SIG-M5 treated with dmso at 0.1 percent for 504 hours (cell line): ENCODE results near the gene TBX10.

Source experiments
- DNase-seq: peaks from one replicate; lab custom pipeline; 2025; ENCODE audit not compliant: unreplicated experiment; lab: John Stamatoyannopoulos, UW

TBX10 gene

DNA sequence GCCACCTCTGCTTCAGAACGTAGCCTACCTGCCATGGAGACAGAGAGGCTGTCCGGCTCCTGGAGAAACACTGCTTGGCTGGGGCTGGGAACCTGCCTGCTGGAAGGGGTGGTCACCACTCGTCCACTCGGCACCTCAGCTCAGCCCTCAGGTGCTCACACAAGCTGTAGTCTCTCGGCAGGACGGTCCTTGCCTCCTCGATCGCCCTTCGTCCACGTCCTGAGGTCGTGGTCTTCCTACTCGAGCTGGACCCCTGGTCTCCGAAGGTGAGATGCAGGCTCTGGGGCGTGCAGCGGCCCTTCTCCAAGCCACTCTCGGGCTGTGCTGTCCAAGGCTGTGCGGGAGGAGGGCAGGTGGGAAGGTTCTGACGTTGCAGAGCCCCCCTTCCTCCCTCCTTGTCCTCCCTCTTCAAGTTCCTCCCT is at the start of gene TBX10:
TBX10 (minus strand) TSS at position 326 of the 422 bp plus-strand sequence; CDS start at position 35, 291 bp downstream.
- DNase-seq = no peak

DNA sequence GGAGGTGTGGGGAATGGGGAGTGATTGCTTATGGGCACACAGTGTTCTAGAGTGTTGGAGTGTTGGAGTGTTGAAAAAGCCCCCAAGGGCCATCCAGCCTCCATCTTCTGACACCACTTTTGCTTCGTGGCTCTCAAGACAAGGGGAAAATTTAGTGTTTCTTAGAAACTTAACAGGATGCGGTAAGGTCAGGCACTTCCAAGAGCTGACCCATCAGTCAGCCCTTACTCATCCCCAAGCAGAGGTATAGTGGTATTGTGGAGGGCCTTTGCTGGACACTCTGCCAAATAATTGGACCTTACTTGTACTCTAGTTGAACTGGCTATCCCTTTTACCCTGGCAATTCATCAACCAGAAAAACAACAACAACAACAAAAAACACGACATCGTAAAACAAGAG is 49.6 kb upstream of the TBX10 start:
- no peak for DNase-seq

DNA sequence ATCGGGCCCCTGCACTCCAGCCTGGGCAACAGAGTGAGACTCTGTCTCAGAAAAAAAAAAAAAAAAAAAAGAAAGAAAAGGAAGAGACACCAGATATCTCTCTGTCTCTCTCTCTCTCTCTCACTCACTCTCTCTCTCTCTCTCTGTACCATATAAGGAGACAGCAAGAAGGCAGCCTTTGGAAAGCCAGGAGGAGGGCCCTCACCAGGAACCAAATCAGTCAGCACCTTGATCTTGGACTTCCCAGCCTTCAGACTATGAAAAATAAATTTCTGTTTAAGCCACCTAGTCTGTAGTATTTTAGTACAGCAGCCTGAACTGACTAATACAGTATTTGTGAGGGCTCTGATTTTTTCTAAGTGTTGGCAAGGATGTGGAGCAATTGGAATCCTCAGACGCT is 48.4 kb upstream of the TBX10 start:
- DNase-seq = no peak

DNA sequence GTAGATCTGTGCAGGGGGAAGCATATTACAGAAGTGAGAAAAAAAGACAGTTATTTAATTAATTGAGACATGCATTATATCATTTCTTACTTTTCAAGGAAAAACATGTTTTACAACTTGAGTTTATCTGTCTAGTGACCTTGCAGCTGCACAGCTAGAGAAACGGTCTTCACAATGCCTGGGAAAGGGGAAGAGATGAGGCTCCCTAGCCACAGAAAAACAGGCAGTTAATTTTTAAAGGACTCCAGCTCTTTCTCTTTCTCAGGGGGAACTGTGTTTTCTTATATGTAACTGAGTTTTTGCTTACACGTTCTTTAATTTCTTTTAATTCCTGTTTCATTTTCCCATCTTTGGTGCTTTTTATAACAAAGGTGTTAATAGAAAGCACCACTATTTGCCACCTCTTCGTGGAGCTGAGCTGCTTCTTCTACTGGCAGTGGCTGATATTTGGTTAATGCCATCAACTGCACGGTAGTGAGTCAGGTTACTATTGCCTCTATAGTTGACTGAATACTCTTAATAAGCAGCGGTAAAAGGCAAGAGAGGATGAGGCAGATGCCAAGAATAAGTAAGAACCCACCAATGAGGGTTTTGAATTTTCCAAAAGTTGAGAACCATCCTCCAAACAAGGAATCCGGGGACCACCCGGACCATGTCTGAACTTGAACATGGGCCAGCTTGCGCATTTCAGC is 46.2 kb upstream of the TBX10 start:
- DNase-seq = peak; percentile 19

DNA sequence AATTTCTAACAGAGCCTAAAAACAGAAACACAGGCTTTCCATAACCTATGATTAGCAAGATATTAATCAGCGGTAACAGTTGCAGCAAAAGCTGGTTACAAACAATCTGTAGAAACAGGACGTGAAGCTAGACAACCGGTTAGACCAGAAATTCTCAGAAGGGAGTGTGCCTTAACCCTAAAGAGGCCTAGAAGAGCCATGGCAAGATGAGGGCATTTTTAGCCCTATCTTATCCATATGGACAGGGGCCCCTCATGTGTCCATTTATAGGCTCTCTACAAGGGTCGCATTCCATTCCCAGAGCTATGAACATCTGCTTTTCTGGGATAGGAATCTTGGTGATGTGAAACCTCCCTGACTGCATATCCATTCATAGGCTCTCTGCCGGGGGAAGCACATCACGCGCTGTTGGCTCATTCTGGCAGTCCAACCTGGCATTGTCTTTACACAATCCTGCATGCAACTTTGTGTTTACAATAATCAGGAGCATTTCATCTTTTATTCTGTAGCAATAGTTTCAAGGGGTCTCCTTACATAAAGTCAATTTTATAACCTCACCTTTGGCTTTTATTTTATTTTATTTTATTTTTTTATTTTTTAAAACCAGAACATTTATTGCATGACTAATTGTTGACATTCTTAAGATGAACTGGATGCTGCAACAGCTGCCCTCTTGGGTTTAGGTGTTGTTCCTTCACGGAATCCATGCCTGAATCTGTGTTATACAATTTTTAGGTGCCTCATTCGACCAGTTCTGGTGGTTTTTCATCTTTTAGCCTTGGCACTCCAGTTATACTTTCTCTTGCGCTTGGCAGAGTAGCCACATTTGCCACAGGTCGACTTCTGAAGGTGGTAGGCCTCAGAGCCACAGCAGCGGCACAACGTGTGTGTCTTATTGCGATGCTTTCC is 42.8 kb upstream of the TBX10 start:
- peak; percentile 9 for DNase-seq

DNA sequence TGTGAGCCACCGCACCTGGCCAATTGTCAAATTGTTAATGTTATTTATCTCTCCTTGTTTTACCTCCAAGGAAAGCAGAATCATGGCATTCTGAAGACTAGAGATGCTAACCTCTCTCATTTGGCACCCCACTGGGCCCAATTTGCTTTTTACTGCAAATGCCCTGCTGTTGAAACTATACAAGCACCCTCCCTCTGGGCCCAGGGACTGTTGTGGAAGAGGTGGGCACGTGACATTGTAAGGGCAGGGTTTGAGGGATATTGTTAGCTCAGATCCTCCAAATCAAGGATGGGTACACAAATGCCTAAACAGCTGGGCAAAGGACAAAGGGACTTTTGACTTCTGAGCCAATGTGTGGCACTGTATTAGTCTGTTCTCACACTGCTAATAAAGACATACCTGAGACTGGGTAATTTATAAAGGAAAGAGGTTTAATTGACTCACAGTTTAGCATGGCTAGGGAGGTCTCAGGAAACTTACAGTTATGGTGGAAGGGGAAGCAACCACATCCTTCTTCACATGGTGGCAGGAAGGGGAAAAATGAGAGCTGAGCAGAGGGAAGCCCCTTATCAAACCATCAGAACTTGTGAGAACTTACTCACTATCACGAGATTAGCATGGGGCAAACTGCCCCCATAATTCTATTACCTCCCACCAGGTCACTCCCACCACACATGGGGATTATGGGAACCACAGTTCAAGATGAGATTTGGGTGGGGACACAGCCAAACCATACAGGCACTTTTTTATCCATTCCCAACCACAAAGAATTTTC is 41.3 kb upstream of the TBX10 start:
- DNase-seq = no peak

DNA sequence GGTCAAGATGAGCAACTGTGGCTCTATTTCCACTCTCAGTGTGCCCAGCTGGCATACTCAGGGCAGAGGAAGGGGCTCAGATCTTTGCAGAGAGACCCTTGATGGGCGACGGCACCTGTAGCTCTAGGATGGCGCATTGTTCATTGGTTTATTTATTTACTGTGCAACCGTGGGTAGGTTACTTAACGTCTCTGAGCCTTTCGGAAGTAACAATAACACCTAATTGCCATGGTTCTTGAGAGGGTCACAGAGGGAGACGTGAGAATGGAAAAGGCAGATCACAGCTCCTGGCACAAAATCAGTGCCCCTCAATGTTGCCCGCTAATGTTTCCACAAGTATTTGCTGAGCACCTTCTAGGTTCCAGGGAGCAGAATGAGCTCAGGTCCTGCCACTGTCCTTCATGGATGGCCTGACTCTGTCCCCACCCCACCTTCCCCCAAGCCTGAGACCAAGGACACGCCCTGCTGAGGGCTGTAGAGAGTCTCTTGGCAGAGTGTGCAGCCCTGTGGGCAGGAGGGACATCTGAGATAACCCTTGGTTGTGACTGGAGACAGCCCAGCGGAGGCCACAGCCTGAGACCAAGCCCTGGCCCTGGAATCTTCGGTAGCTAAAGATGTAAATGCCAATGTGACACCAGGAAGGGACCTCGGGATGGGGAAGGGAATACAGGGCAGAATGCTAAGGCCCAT is 35.6 kb upstream of the TBX10 start:
- no peak for DNase-seq

GRCh38 chr11:67674442-67674871 is 34.9 kb upstream of the TBX10 start, which contains the start of gene ALDH3B2:
Gene ALDH3B2, minus strand, starts transcription at chr11:67674623. Its CDS starts 7,688 bp downstream, at chr11:67666935.
- DNase-seq = peak; percentile 62

DNA sequence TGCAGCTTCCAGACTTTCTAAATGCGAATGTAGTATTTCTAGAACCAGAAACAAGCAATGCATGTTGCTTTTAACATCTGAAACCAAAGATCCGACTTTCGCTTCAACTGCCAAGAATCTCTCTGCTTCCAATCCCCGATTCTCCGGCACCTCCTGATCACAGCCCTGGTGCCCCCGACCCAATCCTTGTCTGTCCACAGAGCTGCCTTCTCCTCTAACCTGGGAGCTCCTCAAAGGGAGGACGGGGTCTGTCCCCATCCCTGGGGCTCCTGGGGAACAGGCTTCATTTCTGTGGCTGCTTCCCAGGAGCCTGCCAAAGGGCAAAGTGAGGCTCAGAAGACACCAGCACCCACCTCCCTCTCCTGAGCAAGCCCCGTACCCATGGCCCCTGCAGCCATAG is 34.3 kb upstream of the TBX10 start:
- DNase-seq = no peak

DNA sequence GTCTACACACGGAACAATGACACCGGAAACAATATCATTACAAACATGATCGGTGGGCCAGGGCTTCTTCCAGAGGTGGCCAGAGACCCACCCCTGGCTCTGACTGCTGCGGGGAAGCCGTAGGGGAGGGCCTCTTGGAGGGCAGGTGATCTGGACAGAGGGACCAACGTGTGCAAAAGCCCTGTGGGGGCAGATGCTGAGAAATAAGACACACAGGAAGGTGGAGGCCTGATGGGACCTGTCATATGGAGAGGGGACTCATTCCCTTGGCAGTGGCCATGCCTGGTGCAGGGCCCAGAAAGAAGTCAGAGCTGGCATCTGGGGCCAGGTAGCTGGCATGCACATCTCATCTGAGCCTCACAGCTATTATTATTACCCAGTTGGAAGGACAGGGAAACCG is 33.8 kb upstream of the TBX10 start:
- DNase-seq = no peak

DNA sequence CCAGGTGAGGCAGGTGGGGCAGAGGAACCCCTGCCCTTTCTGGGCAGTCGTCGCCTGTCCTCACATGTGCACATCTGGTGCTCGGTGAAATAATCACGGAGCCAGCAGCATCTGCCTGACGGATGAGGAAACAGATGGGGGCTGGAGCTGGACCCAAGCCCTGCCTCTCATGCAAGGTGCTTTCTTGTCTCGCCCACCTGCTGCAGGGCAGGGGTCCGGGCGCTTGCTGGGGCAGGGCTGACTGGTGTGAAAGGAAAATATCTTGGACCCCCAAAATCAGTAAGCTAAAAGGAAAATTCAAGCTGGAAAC is 31.6 kb upstream of the TBX10 start:
- no peak for DNase-seq

DNA sequence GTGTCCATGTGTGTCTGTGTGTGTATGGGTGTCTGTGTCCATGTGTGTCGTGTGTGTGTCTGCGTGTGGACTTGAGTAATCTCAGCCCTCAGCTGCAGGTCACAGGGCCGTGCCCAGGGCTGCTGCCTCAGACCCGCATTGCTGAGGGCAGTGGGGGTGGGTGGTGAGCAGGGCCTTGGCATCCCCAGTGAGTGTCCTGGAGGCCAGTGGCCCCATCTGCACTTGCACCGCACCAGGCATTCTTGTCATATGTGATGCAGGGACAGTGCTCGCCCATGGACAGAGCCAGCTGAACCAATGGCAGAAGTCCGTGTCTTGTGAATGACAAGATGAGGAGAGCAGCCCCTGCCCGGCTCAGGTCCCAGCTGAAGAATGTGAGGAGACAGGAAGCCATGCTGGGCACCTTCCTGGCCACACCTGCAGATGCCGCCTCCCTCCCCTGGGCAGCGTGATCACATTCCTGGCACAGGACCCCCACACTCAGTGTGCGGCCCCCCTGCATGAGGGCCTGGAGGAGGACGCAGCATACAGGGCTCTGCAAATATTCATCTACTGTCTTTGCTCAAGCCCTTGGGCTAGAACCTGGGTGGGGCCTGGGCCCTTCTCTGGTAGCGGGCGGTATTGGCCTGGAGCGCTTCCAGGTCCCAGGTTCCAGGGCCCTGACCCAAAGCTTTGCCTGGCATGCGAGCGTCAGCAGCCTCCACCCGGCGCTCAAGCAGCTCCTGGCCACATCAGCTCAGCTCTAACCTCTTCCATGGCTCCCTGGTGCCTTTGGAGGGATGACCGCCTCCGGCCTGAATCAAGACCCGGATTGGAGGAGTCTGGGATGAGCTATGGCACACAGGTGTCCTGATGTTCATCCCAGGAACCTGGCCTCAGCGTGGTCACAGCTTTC is 31.0 kb upstream of the TBX10 start:
- DNase-seq = no peak

- no peak for DNase-seq
Measured at GRCh38 chr11:67668192-67668551, 28.6 kb upstream of the TBX10 start.

DNA sequence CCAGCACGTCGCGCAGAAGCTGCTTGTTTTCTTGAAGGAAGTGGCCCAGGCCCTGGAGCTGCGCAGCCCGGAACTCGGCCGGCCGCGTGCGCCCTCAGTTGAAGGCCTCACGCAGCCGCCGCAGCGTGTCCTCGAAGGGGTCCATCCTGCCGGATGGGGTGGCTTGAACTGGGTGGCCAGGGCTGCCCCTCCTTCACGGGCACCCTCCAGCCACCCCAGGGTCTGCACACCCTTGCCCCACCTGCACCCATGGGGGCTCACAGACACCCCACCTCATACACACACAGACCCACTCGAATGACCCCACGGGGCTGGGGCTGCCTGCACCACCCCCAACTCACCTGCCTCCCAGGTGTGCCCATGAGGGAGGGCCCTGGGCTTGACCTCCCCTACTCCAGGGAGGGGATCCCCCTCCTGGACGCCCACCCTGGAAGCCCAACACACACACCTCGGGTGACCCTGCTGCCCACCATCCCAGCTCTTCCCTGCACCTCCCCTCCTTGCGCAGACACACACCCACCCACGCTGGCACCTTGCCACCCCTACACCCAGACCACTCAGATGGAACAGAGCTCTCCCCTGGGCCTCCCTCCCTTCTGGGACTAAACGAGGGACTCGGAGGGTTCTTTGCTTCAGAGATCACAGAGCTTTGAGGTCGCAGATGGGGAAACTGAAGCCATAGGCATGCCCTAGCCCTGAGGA is 28.1 kb upstream of the TBX10 start:
- DNase-seq = no peak

DNA sequence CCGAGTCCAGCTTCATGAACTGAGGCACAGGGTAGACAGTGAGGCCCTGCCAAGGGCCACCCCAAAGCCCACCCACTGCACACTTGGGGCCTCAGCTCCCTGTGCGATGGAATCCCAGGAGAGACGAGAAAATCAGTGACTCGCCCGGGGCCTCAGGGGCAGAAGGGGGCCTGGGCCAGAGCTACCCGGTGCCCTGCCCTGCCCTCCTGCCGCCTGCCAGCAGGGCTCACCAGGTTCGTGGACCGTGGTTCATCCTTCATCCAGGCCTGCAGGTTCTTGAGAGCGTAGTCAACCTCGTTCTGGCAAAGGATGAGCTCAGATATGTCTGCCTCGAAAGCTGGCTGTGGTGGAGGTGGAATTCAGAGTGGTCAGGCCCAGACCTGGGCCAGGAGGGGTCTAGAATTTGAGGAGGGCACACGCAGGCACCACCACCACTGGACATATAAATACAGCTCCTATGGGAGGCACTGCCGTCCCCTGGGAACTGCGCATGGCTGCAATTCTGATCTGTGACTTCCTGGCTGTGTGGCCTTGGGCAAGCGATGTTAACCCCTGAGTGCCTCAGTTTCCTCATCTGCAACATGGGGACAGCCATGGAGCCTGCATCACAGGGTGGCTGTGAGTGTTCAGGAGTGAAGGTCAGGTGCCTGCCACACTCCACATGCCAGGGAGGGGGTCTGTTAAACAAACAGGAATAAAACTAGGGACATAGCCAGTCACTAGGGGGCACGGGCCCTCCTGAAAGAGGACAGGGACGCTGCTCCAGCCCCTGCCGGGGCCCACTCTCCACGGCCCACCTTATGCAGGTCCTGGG is 27.3 kb upstream of the TBX10 start:
- DNase-seq = no peak

- DNase-seq = no peak
Measured at GRCh38 chr11:67666303-67666645, 26.7 kb upstream of the TBX10 start.

GRCh38 chr11:67665541-67666302 is 26.2 kb upstream of the TBX10 start:
- DNase-seq = no peak
